Measurements from ENCODE around the gene MICU1.

- no peak for TF ChIP-seq CTCF (IDR thresholded peaks at IDR 0.05)
- TF ChIP-seq EP300 (IDR thresholded peaks at IDR 0.05), result no peak
- TF ChIP-seq POLR2AphosphoS5 (IDR thresholded peaks at IDR 0.05), result no peak
These were observed 38.3 kb downstream of the MICU1 start for GRCh38 chr10:72587568-72587967.

Data from upper lobe of left lung (tissue), 4 donors.